CD4-positive, CD25-positive, alpha-beta regulatory T cell (primary cell): ENCODE measurements around the gene RNLS. TPM values are rescaled to one million over a fixed set of nuclear protein-coding genes. Genes with fewer than 3 reads are reported as not detected.
A peak's percentile ranks its signal among the peaks of the same experiment; 100 is the strongest.

ENCODE experiments used
- ATAC-seq, 2 donors: fragments of 150-1000 bp; cut with Tn5 transposase; one replicate each; pipeline ENCODE4 v1.10.0; 2021; ENCODE audit warnings: low read depth in 2 of 2, moderate number of reproducible peaks in 2 of 2, moderate library complexity in 1 of 2
- DNase-seq, 3 donors: peaks; one replicate each; pipeline versions ENCODE4 v3.0.0 to v3.0.0-alpha.2; 2012 to 2022; ENCODE audit warnings: mixed read lengths in 1 of 3
- H3K27ac ChIP-seq: one replicate; pipeline ENCODE4 v1.7.0; 2013; ENCODE audit warnings: mild to moderate bottlenecking, low read length; ENCODE audit not compliant: insufficient read depth, poor library complexity, severe bottlenecking
- H3K27me3 ChIP-seq: one replicate; pipeline ENCODE4 v1.7.0; 2013; ENCODE audit warnings: low read length; ENCODE audit not compliant: control insufficient read depth, insufficient read depth
- H3K36me3 ChIP-seq: one replicate; pipeline ENCODE4 v1.7.0; 2013; ENCODE audit warnings: mild to moderate bottlenecking, low read length, moderate library complexity; ENCODE audit not compliant: control insufficient read depth, insufficient read depth
- H3K4me1 ChIP-seq: 2 replicates; pipeline ENCODE4 v1.7.0; 2013; ENCODE audit warnings: mild to moderate bottlenecking, low read length; ENCODE audit not compliant: insufficient read depth, control insufficient read depth, poor library complexity, severe bottlenecking
- H3K4me3 ChIP-seq: one replicate; pipeline ENCODE4 v1.7.0; 2013; ENCODE audit warnings: low read depth, mild to moderate bottlenecking, low read length, moderate library complexity
- H3K9me3 ChIP-seq, 2 experiments: 1 replicate in 1 of 2; 2 replicates in 1 of 2; pipeline ENCODE4 v1.7.0; 2013; ENCODE audit warnings: low read length in 2 of 2, mild to moderate bottlenecking in 1 of 2, moderate library complexity in 1 of 2; ENCODE audit not compliant: control insufficient read depth in 2 of 2
- H3K27ac Mint-ChIP-seq, 3 donors: one replicate each; pipeline ENCODE4 v1.8.0; 2020 to 2022; ENCODE audit warnings: mild to moderate bottlenecking in 3 of 3, mixed read lengths in 3 of 3, moderate library complexity in 2 of 3
- H3K27me3 Mint-ChIP-seq: one replicate; pipeline ENCODE4 v1.8.0; 2022; ENCODE audit warnings: mild to moderate bottlenecking, mixed read lengths
- H3K36me3 Mint-ChIP-seq: one replicate; pipeline ENCODE4 v1.8.0; 2020; ENCODE audit warnings: mixed read lengths
- H3K4me1 Mint-ChIP-seq, 4 donors: one replicate each; pipeline ENCODE4 v1.8.0; 2020 to 2022; ENCODE audit warnings: mixed read lengths in 4 of 4, mild to moderate bottlenecking in 1 of 4
- H3K4me3 Mint-ChIP-seq, 4 donors: one replicate each; pipeline ENCODE4 v1.8.0; 2020 to 2022; ENCODE audit warnings: mild to moderate bottlenecking in 4 of 4, mixed read lengths in 4 of 4, moderate library complexity in 3 of 4
- H3K9me3 Mint-ChIP-seq, 7 donors: one replicate each; pipeline ENCODE4 v1.8.0; 2020 to 2022; ENCODE audit warnings: mixed read lengths in 7 of 7, mild to moderate bottlenecking in 3 of 7, moderate library complexity in 2 of 7
- polyA plus RNA-seq, 4 donors: library from polyadenylated mRNA; unstranded; fragments of 300-500 nt; fragmentation: Illumina TruSeq; gene quantifications; one replicate each; pipeline ENCODE4 v1.2.3, GENCODE V29; 2021
- total RNA-seq: library from RNA; stranded (reverse); gene quantifications from one replicate; pipeline ENCODE4 v1.2.3, GENCODE V29; 2022

The RNLS gene
- total and polyA plus RNA-seq, 5 donors from 2014 or later = 1.6 to 5.6 (median 4.4) TPM

- H3K4me3 Mint-ChIP-seq = no peak overlapping the region
- Histone ChIP-seq H3K9me3 (no peaks in the 10 kb centered on the region), H3K4me1 (no peaks in the 10 kb centered on the region), H3K27ac (no peak overlapping the region), H3K4me3 (no peak overlapping the region), H3K36me3 (no peaks in the 10 kb centered on the region), H3K27me3 (no peaks in the 10 kb centered on the region)
- ATAC-seq = no peak
- no peaks in the 10 kb centered on the region for H3K9me3 Mint-ChIP-seq
- H3K4me1 Mint-ChIP-seq = peaks cover 0 to 3% (median 0%) of the 10 kb centered on the region in 4 donors
- no peak for DNase-seq
- H3K36me3 Mint-ChIP-seq = peaks cover 7% of the 10 kb centered on the region
- H3K27ac Mint-ChIP-seq = no peak overlapping the region
- no peaks in the 10 kb centered on the region for H3K27me3 Mint-ChIP-seq
Observed at GRCh38 chr10:88471899-88472298, 111.2 kb downstream of the RNLS start.

- H3K4me1 Mint-ChIP-seq = no peaks in the 10 kb centered on the region
- H3K27ac Mint-ChIP-seq = no peak overlapping the region
- no peaks in the 10 kb centered on the region for H3K27me3 Mint-ChIP-seq
- peaks cover 7% of the 10 kb centered on the region for H3K36me3 Mint-ChIP-seq
- Histone ChIP-seq H3K4me1 (no peaks in the 10 kb centered on the region), H3K27me3 (no peaks in the 10 kb centered on the region), H3K27ac (no peak overlapping the region), H3K4me3 (no peak overlapping the region), H3K9me3 (no peaks in the 10 kb centered on the region), H3K36me3 (no peaks in the 10 kb centered on the region)
- DNase-seq (no peak), ATAC-seq (no peak)
- H3K4me3 Mint-ChIP-seq = no peak overlapping the region
- H3K9me3 Mint-ChIP-seq = no peaks in the 10 kb centered on the region
Observed at GRCh38 chr10:88467835-88468485, 115.2 kb downstream of the RNLS start.

- ATAC-seq (no peak), DNase-seq (no peak)
- Mint-ChIP-seq H3K4me1 (no peaks in the 10 kb centered on the region), H3K36me3 (peaks cover 2% of the 10 kb centered on the region), H3K27me3 (no peaks in the 10 kb centered on the region), H3K27ac (no peak overlapping the region), H3K9me3 (no peaks in the 10 kb centered on the region), H3K4me3 (no peak overlapping the region)
- H3K27ac ChIP-seq = no peak overlapping the region
- no peak overlapping the region for H3K4me3 ChIP-seq
- no peaks in the 10 kb centered on the region for H3K36me3 ChIP-seq
- H3K9me3 ChIP-seq = no peaks in the 10 kb centered on the region
- H3K4me1 ChIP-seq = no peaks in the 10 kb centered on the region
- no peaks in the 10 kb centered on the region for H3K27me3 ChIP-seq
Observed at GRCh38 chr10:88466786-88467185, 116.3 kb downstream of the RNLS start.

GRCh38 chr10:88465765-88466164 is 117.4 kb downstream of the RNLS start:
- H3K27ac ChIP-seq = no peak overlapping the region
- no peak for ATAC-seq
- H3K4me1 Mint-ChIP-seq = no peaks in the 10 kb centered on the region

GRCh38 chr10:88463811-88464210 is 119.3 kb downstream of the RNLS start:
- ATAC-seq = no peak
- Mint-ChIP-seq H3K4me1 (no peaks in the 10 kb centered on the region), H3K27me3 (no peaks in the 10 kb centered on the region), H3K9me3 (no peaks in the 10 kb centered on the region), H3K27ac (no peak overlapping the region), H3K4me3 (no peak overlapping the region), H3K36me3 (no peaks in the 10 kb centered on the region)
- no peaks in the 10 kb centered on the region for H3K4me1 ChIP-seq
- no peaks in the 10 kb centered on the region for H3K27me3 ChIP-seq
- H3K36me3 ChIP-seq = no peaks in the 10 kb centered on the region
- no peak overlapping the region for H3K4me3 ChIP-seq
- H3K9me3 ChIP-seq = no peaks in the 10 kb centered on the region
- no peak for DNase-seq
- no peak overlapping the region for H3K27ac ChIP-seq

More at GRCh38 chr10:88465765-88466164, 117.4 kb downstream of the RNLS start:
- H3K27me3 Mint-ChIP-seq = no peaks in the 10 kb centered on the region
- peak overlapping the region in 1 of 4 donors; percentile 3 for H3K4me3 Mint-ChIP-seq
- Histone ChIP-seq H3K9me3 (no peaks in the 10 kb centered on the region), H3K36me3 (no peaks in the 10 kb centered on the region), H3K4me3 (no peak overlapping the region), H3K4me1 (no peaks in the 10 kb centered on the region), H3K27me3 (no peaks in the 10 kb centered on the region)
- no peaks in the 10 kb centered on the region for H3K9me3 Mint-ChIP-seq
- no peak overlapping the region for H3K27ac Mint-ChIP-seq
- DNase-seq = no peak
- H3K36me3 Mint-ChIP-seq = no peaks in the 10 kb centered on the region

GRCh38 chr10:88461426-88461825 is 121.7 kb downstream of the RNLS start:
- H3K9me3 ChIP-seq = no peaks in the 10 kb centered on the region
- no peak overlapping the region for H3K27ac ChIP-seq
- H3K36me3 Mint-ChIP-seq = no peaks in the 10 kb centered on the region
- no peaks in the 10 kb centered on the region for H3K36me3 ChIP-seq
- no peaks in the 10 kb centered on the region for H3K4me1 ChIP-seq
- no peaks in the 10 kb centered on the region for H3K9me3 Mint-ChIP-seq
- no peak overlapping the region for H3K4me3 Mint-ChIP-seq
- no peak for DNase-seq
- H3K4me1 Mint-ChIP-seq = no peaks in the 10 kb centered on the region
- no peak overlapping the region for H3K27ac Mint-ChIP-seq
- H3K27me3 Mint-ChIP-seq = no peaks in the 10 kb centered on the region
- ATAC-seq = no peak
- H3K27me3 ChIP-seq = no peaks in the 10 kb centered on the region
- no peak overlapping the region for H3K4me3 ChIP-seq

GRCh38 chr10:88459530-88459929 is 123.6 kb downstream of the RNLS start:
- H3K9me3 Mint-ChIP-seq = no peaks in the 10 kb centered on the region
- no peak overlapping the region for H3K4me3 ChIP-seq
- H3K9me3 ChIP-seq = no peaks in the 10 kb centered on the region
- H3K27me3 Mint-ChIP-seq = no peaks in the 10 kb centered on the region
- no peak for ATAC-seq
- H3K36me3 ChIP-seq = no peaks in the 10 kb centered on the region
- H3K4me1 Mint-ChIP-seq = no peaks in the 10 kb centered on the region
- no peak for DNase-seq
- H3K27ac Mint-ChIP-seq = no peak overlapping the region
- no peak overlapping the region for H3K27ac ChIP-seq
- H3K27me3 ChIP-seq = no peaks in the 10 kb centered on the region
- no peak overlapping the region for H3K4me3 Mint-ChIP-seq
- no peaks in the 10 kb centered on the region for H3K4me1 ChIP-seq
- no peaks in the 10 kb centered on the region for H3K36me3 Mint-ChIP-seq

- H3K9me3 ChIP-seq = no peaks in the 10 kb centered on the region
- H3K27ac ChIP-seq = no peak overlapping the region
- H3K36me3 ChIP-seq = no peaks in the 10 kb centered on the region
- ATAC-seq (no peak), DNase-seq (no peak)
- Mint-ChIP-seq H3K27ac (peak overlapping the region in 1 of 3 donors; percentile 37), H3K36me3 (no peaks in the 10 kb centered on the region), H3K4me3 (no peak overlapping the region), H3K27me3 (no peaks in the 10 kb centered on the region), H3K9me3 (peaks cover 0 to 4% (median 0%) of the 10 kb centered on the region in 7 donors), H3K4me1 (no peaks in the 10 kb centered on the region)
- H3K27me3 ChIP-seq = no peaks in the 10 kb centered on the region
- no peak overlapping the region for H3K4me3 ChIP-seq
- no peaks in the 10 kb centered on the region for H3K4me1 ChIP-seq
Observed at GRCh38 chr10:88458209-88458608, 124.9 kb downstream of the RNLS start.
